Esophagus squamous epithelium (tissue), 4 donors: ENCODE measurements around the gene DLK2.

Experiments
- CTCF ChIP-seq, 6 experiments: fragments of 450-650 bp in 4 of 6; fragments of 200-600 bp in 2 of 6; sonication (generic) in 2 of 6; IDR thresholded peaks; one replicate each; pipeline ENCODE4 v1.5.1; 2016 to 2019; ENCODE audit warnings: antibody characterized with exemption in 6 of 6, mild to moderate bottlenecking in 4 of 6, moderate library complexity in 4 of 6
- POLR2A ChIP-seq, 4 donors: fragments of 450-650 bp; IDR thresholded peaks; one replicate each; pipeline ENCODE4 v1.6.1; 2017; ENCODE audit warnings: antibody characterized with exemption in 4 of 4, mild to moderate bottlenecking in 4 of 4, moderate library complexity in 3 of 4

DNA sequence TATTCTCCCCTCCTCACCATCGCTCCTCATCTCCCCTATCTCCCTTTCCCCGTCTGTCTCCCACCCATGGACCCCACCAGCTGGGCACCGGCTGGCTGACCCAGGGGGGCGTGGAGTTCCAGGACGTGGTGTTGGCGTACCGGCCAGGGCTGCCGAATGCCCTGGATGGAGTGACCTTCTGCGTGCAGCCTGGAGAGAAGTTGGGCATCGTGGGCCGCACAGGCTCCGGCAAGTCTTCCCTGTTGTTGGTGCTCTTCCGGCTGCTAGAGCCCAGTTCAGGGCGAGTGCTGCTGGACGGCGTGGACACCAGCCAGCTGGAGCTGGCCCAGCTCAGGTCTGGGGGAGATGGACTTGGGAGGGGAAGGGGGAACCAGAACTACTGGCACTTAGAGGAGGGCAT is 7.7 kb downstream of the DLK2 start:
- TF ChIP-seq CTCF (IDR thresholded peaks at IDR 0.05) (no peak), POLR2A (IDR thresholded peaks at IDR 0.05) (no peak)
